ENCODE data around the gene GBP3.
"Not testable (repeated sequence)": the region's sequence is repeated elsewhere in the genome, so short reads cannot be mapped to it uniquely, and the experiment has no call there.

The GBP3 gene

GRCh38 chr1:89040315-89040626 is 17.6 kb upstream of the GBP3 start:
- no peak for DNase-seq

- DNase-seq: no peak
Measured at GRCh38 chr1:89037186-89037585, 14.5 kb upstream of the GBP3 start.

- DNase-seq: no peak
Measured at GRCh38 chr1:89035080-89035479, 12.4 kb upstream of the GBP3 start.

GRCh38 chr1:89034004-89034403 is 11.3 kb upstream of the GBP3 start:
- DNase-seq: not testable (repeated sequence)

- not testable (repeated sequence) for DNase-seq
Measured at GRCh38 chr1:89029051-89029450, 6.4 kb upstream of the GBP3 start.

- DNase-seq: no peak
Measured at GRCh38 chr1:89025928-89026327, 3.3 kb upstream of the GBP3 start.

GRCh38 chr1:89023026-89023425 is 360 bp upstream of the GBP3 start:
- DNase-seq: no peak

GRCh38 chr1:89018318-89018717 is 4.3 kb downstream of the GBP3 start:
- not testable (repeated sequence) for DNase-seq

- DNase-seq: no peak
Measured at GRCh38 chr1:89008511-89008910, 14.2 kb downstream of the GBP3 start.

- DNase-seq: no peak
Measured at GRCh38 chr1:89005286-89006151, 17.1 kb downstream of the GBP3 start.

- DNase-seq: not testable (repeated sequence)
Measured at GRCh38 chr1:89002176-89002575, 20.5 kb downstream of the GBP3 start.

GRCh38 chr1:89001510-89001909 is 21.2 kb downstream of the GBP3 start:
- DNase-seq: no peak

- DNase-seq: peak; percentile 70
Measured at GRCh38 chr1:88998716-88999115, 23.9 kb downstream of the GBP3 start.

GRCh38 chr1:88990426-88990825 is 32.2 kb downstream of the GBP3 start:
- no peak for DNase-seq

- DNase-seq: no peak
Measured at GRCh38 chr1:88985692-88986091, 37.0 kb downstream of the GBP3 start.

- no peak for DNase-seq
Measured at GRCh38 chr1:88985032-88985431, 37.6 kb downstream of the GBP3 start.

GRCh38 chr1:88984569-88984968 is 38.1 kb downstream of the GBP3 start:
- no peak for DNase-seq

- no peak for DNase-seq
Measured at GRCh38 chr1:88983791-88984559, 38.7 kb downstream of the GBP3 start.

GRCh38 chr1:88982055-88982454 is 40.6 kb downstream of the GBP3 start:
- no peak for DNase-seq

GRCh38 chr1:88981506-88981905 is 41.2 kb downstream of the GBP3 start:
- DNase-seq: not testable (repeated sequence)

- DNase-seq: no peak
Measured at GRCh38 chr1:88980870-88981269, 41.8 kb downstream of the GBP3 start.

- no peak for DNase-seq
Measured at GRCh38 chr1:88979749-88980116, 42.9 kb downstream of the GBP3 start.

GRCh38 chr1:88979054-88979748 is 43.5 kb downstream of the GBP3 start:
- DNase-seq: no peak

- no peak for DNase-seq
Measured at GRCh38 chr1:88976235-88976634, 46.4 kb downstream of the GBP3 start.

All from NCI-H1694 treated with DMSO at 0.1 percent for 48 hours (cell line).